Hepatocyte (in vitro differentiated cells): ENCODE measurements around the gene CIITA. TPM values are rescaled to one million over a fixed set of nuclear protein-coding genes. Genes with fewer than 3 reads are reported as not detected.

ENCODE experiments used
- DNase-seq: peaks from one replicate; pipeline ENCODE4 v3.0.0-alpha.2; 2016; ENCODE audit warnings: low spot score
- H2AFZ ChIP-seq: fragments of 200-600 bp; sonication (generic); 2 replicates; pipeline ENCODE4 v1.6.0; 2016; ENCODE audit warnings: antibody characterized with exemption, mild to moderate bottlenecking
- H3K27ac ChIP-seq: fragments of 200-600 bp; sonication (generic); 2 replicates; pipeline ENCODE4 v1.5.1; 2016; ENCODE audit warnings: mild to moderate bottlenecking
- H3K27me3 ChIP-seq: fragments of 200-600 bp; sonication (generic); 2 replicates; pipeline ENCODE4 v1.6.1; 2016
- H3K36me3 ChIP-seq: fragments of 200-600 bp; sonication (generic); replicated peaks from 2 replicates; pipeline ENCODE4 v1.5.1; 2016; ENCODE audit warnings: low read depth; ENCODE audit not compliant: insufficient read depth
- H3K4me1 ChIP-seq: fragments of 200-600 bp; sonication (generic); 2 replicates; pipeline ENCODE4 v1.5.1; 2016; ENCODE audit warnings: mild to moderate bottlenecking, moderate library complexity; ENCODE audit not compliant: insufficient read depth
- H3K4me2 ChIP-seq: fragments of 200-600 bp; sonication (generic); 2 replicates; pipeline ENCODE4 v1.6.0; 2016
- H3K4me3 ChIP-seq: fragments of 200-600 bp; sonication (generic); 2 replicates; pipeline ENCODE4 v1.5.1; 2016; ENCODE audit warnings: mild to moderate bottlenecking
- H3K79me2 ChIP-seq: fragments of 200-600 bp; sonication (generic); 2 replicates; pipeline ENCODE4 v1.6.0; 2017; ENCODE audit warnings: mild to moderate bottlenecking
- H3K9me2 ChIP-seq: fragments of 200-600 bp; sonication (generic); replicated peaks from 2 replicates; pipeline ENCODE4 v1.6.0; 2017; ENCODE audit warnings: mild to moderate bottlenecking; ENCODE audit not compliant: insufficient read depth
- H3K9me3 ChIP-seq: fragments of 200-600 bp; sonication (generic); 2 replicates; pipeline ENCODE4 v1.5.1; 2016; ENCODE audit warnings: low read depth, mild to moderate bottlenecking
- H4K20me1 ChIP-seq: fragments of 200-600 bp; sonication (generic); 2 replicates; pipeline ENCODE4 v1.6.0; 2016; ENCODE audit warnings: mild to moderate bottlenecking; ENCODE audit not compliant: insufficient read depth, poor library complexity, severe bottlenecking
- EZH2 ChIP-seq: fragments of 200-600 bp; sonication (generic); IDR thresholded peaks from 2 replicates; pipeline ENCODE4 v1.6.1; 2016; ENCODE audit warnings: antibody characterized with exemption, mild to moderate bottlenecking, borderline replicate concordance
- EZH2phosphoT487 ChIP-seq: fragments of 200-600 bp; sonication (generic); IDR thresholded peaks from one replicate; pipeline ENCODE4 v1.6.1; 2018; ENCODE audit warnings: antibody characterized with exemption, mild to moderate bottlenecking, low read depth, moderate library complexity; ENCODE audit not compliant: unreplicated experiment, severe bottlenecking
- WGBS: methylation state at CpG from one replicate; pipeline ENCODE4 v1.1.6; 2016; ENCODE audit warnings: low lambda C conversion rate; ENCODE audit errors: missing lambda C conversion rate; 5-methylcytosine and 5-hydroxymethylcytosine counted together
- polyA plus RNA-seq: library from polyadenylated mRNA; unstranded; fragments of >200 nt; fragmentation: Nextera tagmentation; extraction: Ambion mirVana; gene quantifications from 2 replicates; pipeline ENCODE4 v1.2.1, GENCODE V29; 2016
- total RNA-seq: library from RNA; depleted of rRNA; stranded (reverse); fragments of >200 nt; gene quantifications from 2 replicates; pipeline ENCODE4 v1.2.3, GENCODE V29; 2014
- TF ChIP-seq, protein P1 (sequence below): fragments of 200-600 bp; sonication (generic); IDR thresholded peaks from 2 replicates; pipeline ENCODE4 v1.5.1; 2016; ENCODE audit warnings: antibody characterized with exemption, mild to moderate bottlenecking; ENCODE audit not compliant: poor library complexity

The CIITA gene
- total and polyA plus RNA-seq, 2 experiments from 2014 or later: 1.1 TPM; not detected in 1

GRCh38 chr16:10892782-10893318 lies 15.8 kb downstream of the CIITA start:
- TF ChIP-seq EZH2phosphoT487 (no peak), EZH2 (no peak)
- TF ChIP-seq, protein P1, sequence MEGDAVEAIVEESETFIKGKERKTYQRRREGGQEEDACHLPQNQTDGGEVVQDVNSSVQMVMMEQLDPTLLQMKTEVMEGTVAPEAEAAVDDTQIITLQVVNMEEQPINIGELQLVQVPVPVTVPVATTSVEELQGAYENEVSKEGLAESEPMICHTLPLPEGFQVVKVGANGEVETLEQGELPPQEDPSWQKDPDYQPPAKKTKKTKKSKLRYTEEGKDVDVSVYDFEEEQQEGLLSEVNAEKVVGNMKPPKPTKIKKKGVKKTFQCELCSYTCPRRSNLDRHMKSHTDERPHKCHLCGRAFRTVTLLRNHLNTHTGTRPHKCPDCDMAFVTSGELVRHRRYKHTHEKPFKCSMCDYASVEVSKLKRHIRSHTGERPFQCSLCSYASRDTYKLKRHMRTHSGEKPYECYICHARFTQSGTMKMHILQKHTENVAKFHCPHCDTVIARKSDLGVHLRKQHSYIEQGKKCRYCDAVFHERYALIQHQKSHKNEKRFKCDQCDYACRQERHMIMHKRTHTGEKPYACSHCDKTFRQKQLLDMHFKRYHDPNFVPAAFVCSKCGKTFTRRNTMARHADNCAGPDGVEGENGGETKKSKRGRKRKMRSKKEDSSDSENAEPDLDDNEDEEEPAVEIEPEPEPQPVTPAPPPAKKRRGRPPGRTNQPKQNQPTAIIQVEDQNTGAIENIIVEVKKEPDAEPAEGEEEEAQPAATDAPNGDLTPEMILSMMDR: no peak
- H2AFZ ChIP-seq: no peak overlapping the region
- H3K4me1 ChIP-seq: no peaks in the 10 kb centered on the region
- peaks cover 12% of the 10 kb centered on the region for H3K27me3 ChIP-seq
- WGBS: 75% methylated on average over 5 of the region's 5 CpGs
- H3K36me3 ChIP-seq: no peaks in the 10 kb centered on the region
- no peaks in the 10 kb centered on the region for H3K79me2 ChIP-seq
- no peak overlapping the region for H3K4me3 ChIP-seq
- H4K20me1 ChIP-seq: no peaks in the 10 kb centered on the region
- no peak overlapping the region for H3K27ac ChIP-seq
- H3K4me2 ChIP-seq: no peak overlapping the region
- no peak for DNase-seq
- H3K9me2 ChIP-seq: no peaks in the 10 kb centered on the region
- H3K9me3 ChIP-seq: no peaks in the 10 kb centered on the region

DNA sequence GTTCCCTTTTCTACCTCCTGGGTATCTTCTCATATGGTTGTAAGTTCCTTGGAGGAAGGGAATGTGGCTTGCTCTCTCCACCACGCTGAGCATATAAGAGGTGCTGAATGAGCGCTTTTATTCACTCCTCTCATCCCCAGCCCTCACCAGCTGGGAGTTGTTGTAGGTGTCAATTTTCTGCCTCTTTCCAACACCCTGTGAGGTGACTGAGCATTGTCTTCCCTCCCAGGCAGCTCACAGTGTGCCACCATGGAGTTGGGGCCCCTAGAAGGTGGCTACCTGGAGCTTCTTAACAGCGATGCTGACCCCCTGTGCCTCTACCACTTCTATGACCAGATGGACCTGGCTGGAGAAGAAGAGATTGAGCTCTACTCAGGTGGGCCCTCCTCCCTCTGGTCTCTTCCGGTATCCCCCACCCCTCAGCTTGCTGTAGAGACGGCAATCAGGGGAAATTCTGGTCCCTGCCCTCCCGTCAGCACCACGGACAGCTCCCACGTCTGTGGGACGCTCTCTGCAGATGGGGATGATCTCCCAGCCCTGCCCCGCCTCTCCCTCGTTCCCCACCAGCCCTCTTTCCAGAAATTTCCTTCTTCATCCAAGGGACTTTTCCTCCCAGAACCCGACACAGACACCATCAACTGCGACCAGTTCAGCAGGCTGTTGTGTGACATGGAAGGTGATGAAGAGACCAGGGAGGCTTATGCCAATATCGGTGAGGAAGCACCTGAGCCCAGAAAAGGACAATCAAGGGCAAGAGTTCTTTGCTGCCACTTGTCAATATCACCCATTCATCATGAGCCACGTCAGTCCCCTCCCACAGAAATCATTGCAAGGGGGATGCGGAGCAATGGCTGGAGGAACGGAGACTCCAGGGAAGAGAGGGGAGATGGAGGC lies 18.3 kb downstream of the CIITA start:
- Histone ChIP-seq H4K20me1 (no peaks in the 10 kb centered on the region), H3K4me1 (no peaks in the 10 kb centered on the region)

GRCh38 chr16:10896165-10896564 lies 19.2 kb downstream of the CIITA start:
- no peak overlapping the region for H2AFZ ChIP-seq
- no peaks in the 10 kb centered on the region for H3K9me2 ChIP-seq
- no peaks in the 10 kb centered on the region for H3K79me2 ChIP-seq
- no peaks in the 10 kb centered on the region for H3K9me3 ChIP-seq
- no peak for DNase-seq
- TF ChIP-seq, protein P1: no peak
- H3K27me3 ChIP-seq: no peaks in the 10 kb centered on the region
- WGBS: 60% methylated on average over 3 of the region's 3 CpGs
- no peaks in the 10 kb centered on the region for H3K36me3 ChIP-seq
- no peak overlapping the region for H3K27ac ChIP-seq
- H3K4me1 ChIP-seq: no peaks in the 10 kb centered on the region
- H4K20me1 ChIP-seq: no peaks in the 10 kb centered on the region
- H3K4me2 ChIP-seq: no peak overlapping the region
- no peak overlapping the region for H3K4me3 ChIP-seq

More for the DNA sequence above, 18.3 kb downstream of the CIITA start:
- peak; percentile 79 for DNase-seq
- H2AFZ ChIP-seq: no peak overlapping the region
- no peak overlapping the region for H3K27ac ChIP-seq
- H3K36me3 ChIP-seq: no peaks in the 10 kb centered on the region
- no peaks in the 10 kb centered on the region for H3K9me3 ChIP-seq
- WGBS: 32% methylated on average over 17 of the region's 17 CpGs
- H3K4me2 ChIP-seq: no peak overlapping the region
- TF ChIP-seq, protein P1: no peak
- TF ChIP-seq EZH2phosphoT487: no peak
- TF ChIP-seq EZH2: no peak
- H3K4me3 ChIP-seq: no peak overlapping the region
- no peaks in the 10 kb centered on the region for H3K79me2 ChIP-seq
- no peaks in the 10 kb centered on the region for H3K9me2 ChIP-seq
- H3K27me3 ChIP-seq: no peaks in the 10 kb centered on the region
